HG03558 (cell line): ENCODE data around the gene ZFP36L2.
A peak's percentile ranks its signal among the peaks of the same experiment; 100 is the strongest.
"Not testable (repeated sequence)": the region's sequence is repeated elsewhere in the genome, so short reads cannot be mapped to it uniquely, and the experiment has no call there.

Experiments used
- ATAC-seq: cut with Tn5 transposase; IDR thresholded peaks from one replicate; pipeline ENCODE4 v1.9.1; 2021; ENCODE audit warnings: moderate number of reproducible peaks; ENCODE audit not compliant: unreplicated experiment; ENCODE audit errors: extremely low read depth

ZFP36L2 gene

DNA sequence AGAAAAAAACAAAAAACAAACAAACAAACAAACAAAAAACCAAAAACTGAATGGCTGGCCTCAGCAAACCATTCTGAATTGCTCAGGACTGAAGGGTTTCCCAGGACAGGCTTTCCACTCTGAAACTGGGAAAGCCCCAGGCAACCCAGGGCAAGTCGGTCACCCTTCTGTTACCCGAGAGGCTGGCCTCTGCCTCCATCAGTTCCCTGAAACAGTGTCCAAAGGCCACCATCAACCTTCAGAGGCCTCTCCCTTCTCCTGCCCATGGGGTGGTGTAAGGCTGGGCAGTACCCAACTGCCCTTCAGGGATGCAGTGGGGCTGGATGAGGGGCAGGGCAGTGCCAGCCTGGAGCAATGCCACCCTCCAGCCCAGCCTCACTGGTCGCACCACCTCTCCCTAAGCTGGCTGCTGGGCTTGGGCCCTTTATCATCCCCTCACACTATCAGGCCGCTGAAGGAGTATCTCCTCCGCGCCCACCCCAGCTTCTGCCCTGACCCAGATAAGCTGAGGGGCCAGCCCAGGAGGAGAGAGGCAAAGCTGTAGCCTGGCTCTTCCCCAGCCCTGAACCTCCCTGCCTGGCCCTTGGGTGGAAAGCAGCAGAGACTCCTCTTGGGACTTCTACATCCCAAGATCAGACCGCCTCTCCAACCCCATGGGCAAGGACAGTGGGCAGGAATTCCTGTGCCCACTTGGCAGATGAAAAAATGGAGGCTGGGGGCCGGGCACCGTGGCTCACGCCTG lies 35.9 kb downstream of the ZFP36L2 start:
- ATAC-seq, result no peak

DNA sequence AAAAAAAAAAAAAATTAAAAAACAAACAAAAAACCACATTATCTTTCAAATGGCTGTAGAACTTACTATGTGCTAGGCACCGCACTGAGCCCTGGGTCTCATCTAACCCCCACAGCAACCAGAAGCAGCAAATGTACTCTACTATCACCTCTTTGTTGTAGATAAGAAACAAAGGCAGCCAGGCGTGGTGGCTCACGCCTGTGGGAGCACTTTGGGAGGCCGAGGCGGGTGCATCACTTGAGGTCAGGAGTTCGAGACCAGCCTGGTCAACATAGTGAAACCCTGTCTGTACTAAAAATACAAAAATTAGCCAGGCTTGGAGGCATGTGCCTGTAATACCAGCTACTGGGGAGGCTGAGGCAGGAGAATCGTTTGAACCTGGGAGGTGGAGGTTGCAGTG lies 36.5 kb downstream of the ZFP36L2 start:
- not testable (repeated sequence) for ATAC-seq

DNA sequence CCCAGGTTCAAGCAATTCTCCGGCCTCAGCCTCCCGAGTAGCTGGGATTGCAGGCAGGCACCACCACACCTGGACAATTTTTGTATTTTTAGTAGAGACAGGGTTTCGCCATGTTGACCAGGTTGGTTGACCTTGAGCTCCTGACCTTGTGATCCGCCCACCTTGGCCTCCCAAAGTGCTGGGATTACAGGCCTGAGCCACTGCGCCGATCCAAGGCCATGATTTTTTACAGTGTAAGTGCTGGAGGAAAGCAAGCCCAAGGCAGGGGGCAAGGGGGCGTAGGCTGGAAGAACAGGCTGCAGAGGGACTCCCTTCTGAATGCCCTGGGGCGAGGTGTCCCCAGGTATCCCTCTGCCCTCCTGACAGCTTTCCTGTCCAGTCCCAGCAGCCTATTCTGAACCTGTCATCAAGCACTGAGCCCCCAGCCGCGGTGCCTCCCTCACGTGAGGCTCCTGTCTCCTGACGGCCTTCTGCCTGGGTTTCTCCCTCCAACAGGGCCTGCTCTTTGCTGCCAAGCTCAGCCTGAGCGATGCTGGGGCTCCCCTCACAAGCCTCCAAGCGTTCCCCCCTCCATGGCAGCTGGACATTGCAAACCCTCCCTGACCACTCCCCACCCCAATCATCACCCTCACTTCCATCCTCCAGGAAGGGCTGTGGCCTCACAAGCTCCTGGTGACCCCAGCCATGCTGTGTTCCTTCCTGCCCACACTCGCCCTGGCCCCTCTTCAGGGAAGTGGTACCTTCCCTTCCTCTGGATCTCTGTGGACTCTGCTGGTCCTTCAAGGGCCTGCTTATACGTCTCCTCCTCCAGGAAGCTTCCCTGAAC lies 37.6 kb downstream of the ZFP36L2 start:
- no peak for ATAC-seq

DNA sequence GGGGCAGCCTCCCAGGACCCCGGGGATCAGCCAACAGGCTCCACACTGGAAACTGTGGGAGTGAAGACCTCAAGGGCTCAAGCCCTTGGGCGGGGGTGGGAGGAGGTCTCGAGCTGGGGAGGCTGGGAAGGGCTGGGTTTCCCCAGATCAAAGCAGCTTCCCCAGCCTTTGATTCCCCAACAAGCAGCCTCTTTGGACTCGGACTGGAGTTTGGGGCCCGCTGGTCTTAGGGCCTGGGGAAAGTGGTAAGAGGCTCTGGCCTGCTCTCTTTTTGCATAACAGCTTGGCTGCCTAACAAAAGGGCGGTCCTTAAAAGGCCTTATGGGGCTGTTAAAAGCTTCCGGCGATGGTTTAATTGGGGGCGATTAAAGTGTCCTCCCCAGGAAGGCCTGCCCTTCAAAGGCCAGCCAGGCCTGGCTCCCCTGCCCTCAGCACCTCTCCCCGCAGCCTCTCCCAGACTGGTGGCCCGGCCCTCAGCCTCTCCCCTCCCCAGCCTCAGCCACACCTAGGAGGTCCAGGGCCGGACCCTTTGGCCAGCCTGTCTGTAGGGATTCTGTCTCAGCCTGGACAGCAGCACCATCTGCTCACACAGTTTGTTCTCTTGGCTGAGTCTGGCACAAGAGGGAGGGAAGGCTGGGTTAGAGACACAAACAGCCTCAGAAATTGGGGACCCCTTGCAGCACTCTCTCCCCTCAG lies 39.6 kb downstream of the ZFP36L2 start:
- no peak for ATAC-seq

DNA sequence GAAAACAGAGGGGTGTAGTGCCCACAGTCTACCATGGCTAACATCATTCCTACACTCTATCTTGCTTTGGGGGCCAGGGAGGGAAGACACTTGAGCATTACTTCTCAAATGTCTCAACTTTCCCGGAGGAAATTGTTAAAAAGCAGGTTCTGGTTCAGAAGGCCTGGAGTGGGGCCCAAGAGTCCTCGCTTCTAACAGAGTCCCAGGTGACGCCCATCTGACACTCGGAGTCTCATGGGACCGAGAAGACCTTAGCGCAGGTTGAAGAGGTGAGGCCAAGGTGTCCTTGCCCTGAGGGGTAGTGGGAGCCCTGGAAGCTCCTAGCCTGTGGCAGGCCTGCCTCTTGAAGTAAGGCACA lies 40.1 kb downstream of the ZFP36L2 start:
- no peak for ATAC-seq

DNA sequence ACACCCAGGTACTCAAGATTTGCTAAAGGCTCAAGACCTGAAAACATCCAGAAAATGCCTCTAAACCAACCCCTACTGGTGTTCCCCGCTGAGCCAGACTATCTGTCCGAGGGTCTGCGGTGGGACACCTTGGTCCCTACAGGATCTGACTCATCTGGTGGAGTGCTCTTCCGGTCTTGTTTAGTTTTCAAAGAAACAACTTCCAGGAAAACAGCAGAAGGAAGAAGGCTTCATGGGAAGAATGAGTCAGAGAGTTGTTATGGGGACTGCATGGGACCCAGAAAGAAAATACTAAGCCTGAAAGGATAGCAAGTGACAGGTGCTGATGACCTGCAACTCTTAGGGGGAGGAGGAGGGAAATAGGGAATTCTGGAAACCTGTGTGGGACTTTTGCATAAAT lies 41.3 kb downstream of the ZFP36L2 start:
- no peak for ATAC-seq

DNA sequence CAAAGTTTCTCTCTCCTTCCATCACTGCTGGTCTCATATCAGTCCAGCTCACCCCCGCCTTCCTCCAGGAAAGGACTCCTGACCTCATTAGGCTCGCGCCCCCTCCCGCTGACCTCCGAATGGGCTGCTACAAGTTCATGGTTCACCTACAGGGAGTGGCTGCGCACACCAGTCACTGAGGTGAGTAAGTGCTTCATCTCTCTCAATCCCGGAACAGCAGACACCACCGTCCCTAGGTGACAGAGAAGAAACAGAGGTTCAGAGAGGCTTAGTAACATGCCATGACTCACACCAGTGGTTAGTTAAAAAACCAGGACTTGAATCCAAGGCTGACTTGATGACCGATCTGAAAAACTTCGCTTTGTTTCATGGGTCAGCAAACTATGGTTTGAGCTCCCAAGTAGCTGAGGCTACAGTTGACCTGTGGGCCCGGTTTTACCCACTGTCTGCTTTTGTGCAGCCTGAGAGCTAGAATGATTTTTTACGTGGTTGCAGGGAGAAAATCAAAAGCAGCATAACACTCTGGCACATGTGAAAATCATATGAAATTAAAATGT lies 42.0 kb downstream of the ZFP36L2 start:
- no peak for ATAC-seq

DNA sequence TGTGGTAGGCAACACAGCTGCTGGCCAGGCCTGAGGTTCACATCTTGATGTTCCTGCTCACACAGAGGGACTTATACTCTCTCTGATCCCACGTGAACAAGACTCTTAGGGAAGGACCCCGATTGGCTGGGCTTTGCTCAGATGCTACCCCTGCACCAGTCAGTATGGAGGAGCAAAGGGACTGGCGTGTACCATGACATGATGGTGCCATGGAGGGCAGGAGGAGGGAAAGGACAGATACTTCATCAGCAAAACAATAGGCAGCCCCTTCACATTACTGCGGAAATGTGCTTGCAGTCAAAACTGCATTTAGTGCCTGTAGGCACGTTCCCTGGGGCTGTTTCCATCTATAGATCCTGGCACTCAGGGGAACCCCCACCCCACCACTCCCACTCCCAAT lies 42.7 kb downstream of the ZFP36L2 start:
- ATAC-seq, result no peak

DNA sequence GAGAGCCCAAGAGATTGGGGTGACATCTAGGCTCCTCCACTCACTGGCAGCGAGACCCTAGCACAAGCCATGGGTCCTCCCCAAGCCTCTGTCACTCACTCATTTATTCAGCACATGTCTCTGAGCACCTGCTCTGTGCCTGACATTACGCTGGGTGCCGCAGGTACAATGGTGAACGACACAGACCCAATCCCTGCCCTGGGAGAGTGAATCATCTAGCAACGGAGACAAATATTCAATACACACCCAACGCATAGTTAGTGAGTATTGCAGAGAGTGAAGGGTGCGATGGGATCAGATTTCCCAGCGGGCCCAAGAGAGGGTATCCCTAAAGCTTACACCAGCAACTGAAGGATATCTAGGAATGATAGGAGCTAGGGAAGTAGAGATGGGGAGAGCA lies 45.5 kb downstream of the ZFP36L2 start:
- no peak for ATAC-seq

DNA sequence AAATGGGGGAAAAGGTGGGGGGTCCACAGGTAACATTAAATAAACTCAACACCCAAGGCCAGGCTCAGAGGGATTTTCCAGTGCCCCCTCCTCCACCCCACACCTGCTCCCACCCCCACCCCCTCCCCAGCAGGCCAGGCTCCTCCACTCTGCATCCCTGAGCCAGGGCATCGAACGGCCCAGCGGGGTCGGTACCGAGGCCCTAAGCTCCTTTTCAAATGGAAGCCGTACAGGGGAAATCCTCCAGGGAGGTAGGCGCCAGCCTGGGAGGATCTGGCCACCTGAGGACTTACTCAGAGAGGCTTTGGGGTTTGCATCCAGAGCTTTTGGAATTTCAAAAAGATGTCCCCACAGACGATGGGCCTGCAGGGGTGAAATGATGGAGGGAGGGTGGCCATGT lies 46.5 kb downstream of the ZFP36L2 start:
- ATAC-seq, result no peak

DNA sequence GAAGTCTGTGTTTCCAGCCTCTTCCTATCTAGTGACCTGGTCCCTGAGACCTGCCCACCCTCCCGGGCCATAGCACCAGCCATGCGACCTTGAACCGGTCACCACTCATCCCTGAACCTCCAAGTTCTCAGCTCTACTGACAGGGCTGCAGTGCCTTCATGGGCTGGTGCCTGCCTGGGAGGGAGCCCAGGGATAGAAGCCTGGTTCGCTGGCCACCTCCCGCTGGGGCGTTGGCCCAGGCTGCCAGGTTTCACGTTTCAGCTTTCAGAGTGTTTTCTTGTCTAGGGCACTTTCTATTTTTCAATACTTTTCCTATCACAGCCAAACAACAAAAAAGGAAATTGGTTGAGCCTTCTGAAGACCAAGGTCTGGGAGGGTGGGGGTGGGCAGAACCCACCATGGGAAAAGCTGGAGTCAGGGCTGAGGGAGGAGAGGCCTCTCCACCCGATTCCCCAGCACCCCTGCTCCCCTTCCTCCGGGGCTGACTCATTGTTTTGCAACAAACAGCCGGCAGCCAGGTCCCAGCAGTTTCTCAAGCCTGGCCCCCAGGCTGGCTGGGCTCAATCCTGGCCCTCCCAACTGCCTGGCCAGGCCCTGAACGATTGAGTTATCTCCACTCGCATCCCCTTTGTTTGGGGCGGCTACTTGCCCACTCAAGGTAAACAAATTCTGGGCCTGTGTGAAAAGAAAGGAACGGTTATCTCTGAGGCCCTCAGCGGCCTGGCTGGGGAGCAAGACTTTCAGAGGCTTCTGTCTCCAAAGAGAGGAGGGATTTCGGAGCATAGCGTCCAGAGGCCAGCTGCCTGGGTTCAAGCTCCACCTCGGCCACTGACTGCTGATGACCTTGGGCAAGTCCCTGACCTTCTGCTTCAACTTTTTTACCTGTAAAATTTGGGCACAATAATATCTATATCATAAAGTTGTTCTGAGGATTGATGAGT lies 47.5 kb downstream of the ZFP36L2 start:
- no peak for ATAC-seq

DNA sequence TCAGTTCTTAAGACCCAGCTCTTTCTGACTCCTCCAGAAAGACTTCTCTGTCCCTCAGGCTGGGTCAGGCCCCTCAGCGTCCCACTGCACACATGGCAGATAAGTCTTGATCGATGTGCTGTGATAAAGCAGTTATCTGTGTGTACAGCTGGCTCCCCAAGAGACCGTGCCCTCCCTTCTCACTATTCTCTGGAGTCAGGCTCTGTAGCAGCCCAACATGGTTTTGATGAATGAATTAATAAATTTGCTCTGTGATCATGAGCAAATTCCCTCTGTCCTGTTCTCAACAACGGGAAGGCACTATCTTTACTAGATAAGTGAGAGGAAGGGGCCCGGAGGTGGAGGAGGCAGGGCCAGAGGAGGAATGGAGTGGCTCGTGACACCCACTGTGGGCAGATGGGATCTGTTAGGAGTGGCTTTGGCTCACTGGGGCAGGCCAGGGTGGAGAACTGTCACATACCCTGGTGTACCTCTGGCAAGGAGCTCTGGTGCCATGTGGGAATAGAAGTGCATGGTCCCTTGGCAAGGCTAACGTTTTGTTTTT lies 48.3 kb downstream of the ZFP36L2 start:
- ATAC-seq, result no peak

DNA sequence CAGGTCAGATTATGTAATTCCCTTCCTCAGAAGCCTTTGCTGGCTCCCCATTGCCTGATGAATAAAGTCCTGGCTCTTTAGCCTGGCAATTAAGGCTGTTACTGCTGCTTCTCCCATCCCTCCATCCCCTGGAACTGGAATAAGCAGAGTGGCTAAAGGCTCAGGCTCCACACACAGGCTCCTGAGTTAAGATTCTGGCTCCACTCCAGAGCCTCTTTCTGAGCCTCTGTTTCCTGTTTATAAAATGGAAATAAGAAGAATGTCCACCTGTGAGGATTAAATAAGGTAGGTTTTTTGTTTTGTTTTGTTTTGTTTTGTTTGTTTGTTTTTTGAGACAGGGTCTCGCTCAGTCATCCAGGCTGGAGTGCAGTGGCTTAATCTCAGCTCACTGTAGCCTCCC lies 50.0 kb downstream of the ZFP36L2 start:
- ATAC-seq, result no peak

DNA sequence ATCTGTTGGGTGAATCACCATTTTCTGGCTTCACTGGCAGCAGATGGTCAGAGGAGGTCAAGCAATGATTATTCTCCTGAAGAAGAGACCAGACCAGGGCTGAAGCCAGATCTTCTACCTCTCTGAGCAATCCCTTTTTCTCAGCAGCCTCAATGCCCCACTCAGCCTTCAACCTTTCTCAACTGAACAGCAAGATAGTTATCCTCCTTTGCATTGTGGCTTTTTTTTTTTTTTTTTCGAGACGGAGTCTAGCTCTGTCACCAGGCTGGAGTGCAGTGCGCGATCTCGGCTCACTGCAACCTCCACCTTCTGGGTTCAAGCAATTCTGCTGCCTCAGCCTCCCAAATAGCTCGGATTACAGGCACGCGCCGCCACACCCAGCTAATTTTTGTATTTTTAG lies 50.5 kb downstream of the ZFP36L2 start:
- no peak for ATAC-seq

DNA sequence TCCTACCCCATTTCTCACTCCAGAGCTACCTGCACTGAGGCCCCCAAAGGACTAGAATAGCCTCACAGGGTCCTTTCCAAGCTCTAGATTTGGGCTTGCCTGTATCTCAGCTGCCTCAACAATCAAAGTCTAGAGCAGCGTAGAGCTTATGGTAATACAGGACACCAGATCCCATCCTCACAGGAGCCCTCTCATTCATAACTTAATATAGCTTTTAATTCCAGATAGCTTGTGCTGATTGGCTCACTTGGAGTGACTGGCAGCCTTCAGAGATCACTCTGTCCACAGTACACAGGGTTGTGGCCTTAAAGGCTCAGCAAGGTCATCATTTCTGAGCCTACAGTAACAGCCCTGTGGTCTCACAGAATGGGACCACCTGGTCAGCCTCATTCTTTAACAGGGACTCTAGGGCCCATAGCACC lies 51.4 kb downstream of the ZFP36L2 start:
- no peak for ATAC-seq

DNA sequence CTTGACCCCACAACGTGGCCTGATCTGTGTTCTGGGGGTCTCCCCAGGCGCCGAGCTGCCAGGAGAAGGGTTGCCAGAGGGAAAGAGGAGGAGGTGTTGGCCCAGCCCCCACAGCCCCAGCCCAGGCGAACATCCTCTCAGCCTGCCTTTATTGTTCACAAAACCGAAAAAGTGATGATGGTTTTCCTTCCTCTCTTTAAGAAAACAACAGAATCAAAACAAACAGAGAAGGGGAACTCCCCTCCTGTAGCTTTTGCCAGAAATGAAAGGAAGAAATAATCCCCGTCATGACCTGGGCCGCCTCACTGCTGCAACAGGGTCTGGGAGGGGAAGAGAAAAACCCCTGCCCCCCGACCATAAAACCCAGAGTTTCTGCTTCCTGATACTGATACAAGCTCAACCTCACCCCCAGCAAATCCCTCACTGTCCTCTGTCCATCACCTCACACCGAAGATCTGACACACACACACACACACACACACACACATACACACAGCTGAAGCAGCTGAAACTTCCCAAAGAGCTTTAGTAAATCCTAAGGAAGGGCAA lies 52.0 kb downstream of the ZFP36L2 start:
- peak; percentile 85 for ATAC-seq
